NCI-H1694 treated with DMSO at 0.1 percent for 48 hours (cell line): Measurements from ENCODE around the gene TRIM16.
"Not testable (repeated sequence)": the region's sequence is repeated elsewhere in the genome, so short reads cannot be mapped to it uniquely, and the experiment has no call there.

Experiments used
- DNase-seq: peaks from one replicate; lab custom pipeline; 2025; lab: John Stamatoyannopoulos, UW

TRIM16 gene

DNA sequence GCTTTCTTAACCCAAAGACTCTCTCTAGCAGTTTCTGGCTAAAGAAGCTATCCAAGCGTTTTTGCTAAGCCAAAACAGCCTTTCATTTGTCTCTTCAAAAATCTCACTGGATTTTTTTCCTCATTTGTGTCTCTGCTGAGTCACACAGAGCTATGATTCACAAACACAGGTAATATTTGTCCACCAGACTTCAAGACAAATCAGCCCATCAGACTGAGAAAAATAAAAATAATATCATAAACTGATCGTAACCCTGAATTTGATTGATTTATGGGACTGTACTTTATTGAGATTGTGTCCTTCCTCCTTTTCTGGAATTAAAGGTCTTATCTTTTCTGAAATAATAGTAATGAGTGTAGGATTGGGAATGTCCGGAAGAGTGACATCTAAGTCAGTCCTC lies 25.8 kb downstream of the TRIM16 start:
- no peak for DNase-seq

DNA sequence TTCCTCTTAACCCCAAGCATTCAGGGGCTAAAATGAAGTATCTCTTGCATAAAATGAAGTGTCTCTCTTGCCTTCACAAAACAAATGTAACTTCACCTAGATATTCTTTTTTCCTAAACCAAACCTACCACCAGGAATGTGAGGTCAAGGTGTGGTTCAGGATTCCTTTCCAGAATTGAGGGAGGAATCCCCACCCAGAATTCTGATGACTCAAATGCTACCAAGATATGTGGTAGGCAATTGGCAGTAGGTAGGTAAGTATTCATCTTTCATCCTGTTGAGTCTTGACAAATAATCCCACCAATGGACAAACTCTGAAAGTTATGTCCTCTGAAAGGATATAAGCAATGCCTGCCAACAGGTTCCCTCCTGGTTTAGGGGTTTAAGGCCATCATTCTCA lies 26.2 kb downstream of the TRIM16 start:
- DNase-seq, result no peak

DNA sequence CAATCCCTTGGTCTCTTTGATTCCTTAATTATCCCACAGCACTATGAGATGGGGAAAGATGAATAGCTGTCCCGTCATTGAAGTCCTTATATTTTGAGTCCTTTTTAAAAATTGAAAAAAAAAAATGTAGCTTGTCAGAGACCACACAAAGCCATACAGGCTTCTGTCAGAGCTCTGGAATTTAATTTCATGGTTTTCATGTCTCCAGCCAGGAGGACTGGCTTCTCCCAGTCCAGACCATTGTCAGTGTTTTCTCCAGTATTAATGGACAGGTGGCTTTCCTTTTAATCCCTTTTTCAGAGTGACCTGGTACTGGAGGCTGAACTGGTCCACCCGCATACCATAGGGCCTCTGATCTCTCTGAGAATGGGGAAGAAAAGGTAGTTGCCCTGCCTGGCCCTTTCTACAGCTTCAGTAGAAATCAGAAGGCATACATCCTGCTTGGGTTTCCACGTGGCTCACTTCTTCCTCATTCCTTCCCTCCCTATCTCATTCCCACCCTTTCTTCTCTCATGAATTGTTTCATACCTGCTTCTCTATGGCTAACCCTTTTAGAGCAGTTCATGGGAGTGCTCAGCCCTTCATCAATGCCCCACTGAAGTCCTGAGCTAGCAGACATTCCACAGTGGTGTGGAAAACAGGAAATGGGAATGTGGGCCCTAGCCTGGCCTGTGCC lies 29.1 kb downstream of the TRIM16 start:
- DNase-seq, result no peak

DNA sequence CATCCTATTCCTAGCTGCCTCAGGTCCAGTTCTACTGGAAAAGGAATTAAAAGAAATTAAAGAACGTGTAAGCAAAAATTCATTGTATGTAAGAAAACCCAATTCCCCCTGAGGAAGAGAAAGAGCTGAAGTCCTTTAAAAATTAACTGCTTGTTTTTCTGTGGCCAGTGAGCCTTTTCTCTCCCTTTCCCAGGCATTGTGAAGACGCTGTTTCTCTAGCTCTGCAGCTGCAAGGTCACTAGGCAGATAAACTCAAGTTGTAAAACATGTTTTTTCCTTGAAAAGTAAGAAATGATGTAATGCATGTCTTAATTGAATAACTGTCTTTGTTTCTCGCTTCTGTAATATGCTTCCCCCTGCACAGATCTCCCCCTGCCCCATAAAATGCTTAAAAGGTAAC lies 29.7 kb downstream of the TRIM16 start:
- DNase-seq, result not testable (repeated sequence)

DNA sequence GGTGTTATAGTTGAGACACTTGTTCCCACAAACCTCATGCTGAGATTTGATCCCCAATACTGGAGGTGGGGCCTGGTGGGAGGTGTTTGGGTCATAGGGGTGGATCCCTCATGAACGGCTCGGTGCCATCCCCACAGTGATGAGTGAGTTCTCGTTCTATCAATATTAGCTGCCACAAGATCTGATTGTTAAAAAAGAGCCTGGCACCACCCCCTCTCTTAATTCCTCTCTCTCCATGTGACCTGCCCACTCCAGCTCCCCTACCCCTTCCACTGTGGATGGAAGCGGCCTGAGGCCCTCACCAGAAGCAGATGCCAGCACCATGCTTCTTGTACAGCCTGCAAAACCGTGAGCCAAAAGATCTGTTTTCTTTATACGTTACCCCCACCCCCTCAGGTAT lies 31.2 kb downstream of the TRIM16 start:
- DNase-seq, result no peak

DNA sequence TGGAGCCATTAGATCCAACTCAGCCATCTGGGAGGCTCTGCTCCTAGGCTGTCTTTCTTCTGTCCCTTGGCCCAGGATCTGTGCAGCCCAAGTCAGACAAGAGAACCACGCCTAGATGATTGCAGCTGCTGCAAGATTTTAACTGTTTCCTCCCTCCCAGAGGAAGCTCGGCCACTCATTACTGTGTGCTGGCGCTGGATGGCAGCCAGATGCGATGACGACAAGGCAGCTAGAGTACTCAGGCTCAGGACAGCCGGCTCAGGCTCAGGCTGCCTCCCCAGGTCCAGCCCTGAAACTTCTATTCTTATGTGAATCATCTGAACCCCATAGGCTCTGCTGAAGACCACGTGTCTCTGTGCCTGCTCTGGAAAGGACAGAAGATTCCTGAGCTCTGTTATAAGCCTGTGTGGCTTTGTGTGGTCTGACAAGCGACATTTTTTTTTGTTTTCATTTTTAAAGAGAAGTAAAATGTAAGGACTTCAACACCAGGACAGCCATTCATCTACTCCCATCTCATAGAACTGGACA lies 32.5 kb downstream of the TRIM16 start:
- no peak for DNase-seq

DNA sequence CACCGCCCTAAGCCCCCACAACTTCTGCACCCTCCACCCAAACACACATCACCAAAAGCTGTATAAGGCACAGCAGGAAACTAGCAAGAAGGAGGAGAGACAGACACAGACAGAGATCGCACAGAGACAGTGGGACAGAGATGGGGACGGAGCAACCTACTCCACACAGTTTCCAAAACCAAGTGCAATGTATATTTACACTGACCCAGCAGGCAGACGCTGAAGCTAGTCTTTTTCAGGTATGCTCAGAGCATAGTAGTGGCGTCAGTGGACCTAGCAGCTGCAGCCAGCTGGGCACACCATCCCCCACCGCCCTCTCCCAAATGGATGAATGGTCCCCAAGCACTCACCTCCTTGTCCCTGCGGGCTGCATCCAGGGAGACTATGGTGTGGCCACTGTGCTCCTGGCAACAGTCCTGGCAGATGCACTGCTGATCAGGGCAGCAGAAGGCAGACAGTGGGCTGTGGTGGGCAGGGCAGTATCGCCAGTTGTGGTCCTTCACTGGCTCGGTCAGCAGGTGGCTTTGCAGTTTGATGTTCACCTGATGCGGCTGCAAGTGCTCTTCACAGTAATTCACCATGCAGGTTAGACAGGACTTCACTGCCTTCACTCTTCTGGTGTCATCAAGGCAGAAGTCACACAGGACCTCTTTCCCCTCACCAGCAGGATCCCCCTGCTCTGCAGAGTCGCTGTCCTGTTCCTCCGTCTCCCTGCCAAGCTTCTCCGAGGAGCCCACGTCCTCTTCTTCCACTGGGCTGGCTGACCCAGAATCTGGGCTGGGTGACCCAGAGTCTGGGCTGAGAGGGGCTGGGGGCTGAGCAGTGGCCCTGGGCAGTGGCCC lies 33.1 kb downstream of the TRIM16 start:
- DNase-seq, result no peak

DNA sequence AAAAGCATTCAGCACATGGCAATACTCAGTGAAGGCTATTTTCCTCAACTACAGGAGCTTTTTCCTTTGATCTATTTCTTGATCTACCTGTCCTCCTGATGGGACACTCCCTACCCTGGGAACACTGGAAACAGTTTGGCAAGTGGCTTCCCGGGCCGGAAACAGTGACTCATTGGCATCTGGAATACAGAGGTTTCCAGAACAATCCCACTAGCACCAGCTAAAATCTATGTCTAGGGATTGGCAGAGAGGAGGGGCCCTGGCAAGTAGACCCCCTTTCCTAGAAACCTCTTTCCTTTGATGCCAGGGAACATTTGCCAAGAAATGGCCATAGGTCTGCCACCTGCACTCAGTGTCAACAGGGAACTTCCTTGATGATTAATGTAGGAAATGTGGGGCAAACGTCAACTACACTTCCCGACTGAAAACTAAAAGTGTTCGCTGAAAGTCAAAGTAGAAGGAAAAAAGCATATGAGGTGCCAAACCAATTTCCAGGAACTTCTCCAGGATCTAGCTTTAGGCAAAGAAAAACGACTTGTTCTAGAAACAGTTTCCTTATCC lies 34.2 kb downstream of the TRIM16 start:
- DNase-seq, result no peak

DNA sequence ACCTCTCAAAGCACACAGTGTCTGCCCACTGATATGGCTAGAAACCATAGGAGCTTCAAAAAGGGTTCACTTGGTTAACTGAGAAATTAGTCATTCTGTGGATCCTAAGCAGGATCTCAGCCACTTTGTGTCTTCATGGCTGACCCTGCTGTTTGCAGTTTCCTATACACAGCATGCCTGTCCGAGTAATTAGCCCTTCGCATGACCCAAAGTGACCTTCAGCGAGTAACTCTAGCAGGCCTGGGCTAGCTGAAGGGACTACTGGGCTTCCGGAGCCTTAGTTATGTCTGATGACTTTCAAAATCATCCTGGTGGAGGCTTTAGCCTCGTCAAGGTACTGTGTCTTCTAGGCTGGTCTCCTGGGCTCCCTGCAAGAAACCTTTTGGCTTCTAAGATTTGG lies 35.7 kb downstream of the TRIM16 start:
- DNase-seq, result no peak

DNA sequence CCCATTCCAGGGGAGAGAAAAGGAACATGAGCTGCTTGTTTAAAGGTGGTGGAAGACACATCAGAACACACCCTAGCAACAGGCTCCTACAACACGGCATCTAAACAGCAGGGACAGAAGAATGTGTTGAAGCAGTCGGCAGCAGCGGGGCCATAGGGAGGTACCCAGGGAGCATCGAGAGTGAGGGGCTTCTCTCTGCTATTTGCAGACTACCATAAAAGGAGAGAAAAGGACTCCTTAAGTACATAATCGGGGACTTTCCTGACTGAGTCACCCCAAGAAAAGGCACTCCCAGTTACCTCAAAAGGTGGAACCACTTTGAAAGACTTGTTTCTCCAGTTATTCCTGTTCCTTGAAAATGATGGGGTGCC lies 38.2 kb downstream of the TRIM16 start:
- not testable (repeated sequence) for DNase-seq

DNA sequence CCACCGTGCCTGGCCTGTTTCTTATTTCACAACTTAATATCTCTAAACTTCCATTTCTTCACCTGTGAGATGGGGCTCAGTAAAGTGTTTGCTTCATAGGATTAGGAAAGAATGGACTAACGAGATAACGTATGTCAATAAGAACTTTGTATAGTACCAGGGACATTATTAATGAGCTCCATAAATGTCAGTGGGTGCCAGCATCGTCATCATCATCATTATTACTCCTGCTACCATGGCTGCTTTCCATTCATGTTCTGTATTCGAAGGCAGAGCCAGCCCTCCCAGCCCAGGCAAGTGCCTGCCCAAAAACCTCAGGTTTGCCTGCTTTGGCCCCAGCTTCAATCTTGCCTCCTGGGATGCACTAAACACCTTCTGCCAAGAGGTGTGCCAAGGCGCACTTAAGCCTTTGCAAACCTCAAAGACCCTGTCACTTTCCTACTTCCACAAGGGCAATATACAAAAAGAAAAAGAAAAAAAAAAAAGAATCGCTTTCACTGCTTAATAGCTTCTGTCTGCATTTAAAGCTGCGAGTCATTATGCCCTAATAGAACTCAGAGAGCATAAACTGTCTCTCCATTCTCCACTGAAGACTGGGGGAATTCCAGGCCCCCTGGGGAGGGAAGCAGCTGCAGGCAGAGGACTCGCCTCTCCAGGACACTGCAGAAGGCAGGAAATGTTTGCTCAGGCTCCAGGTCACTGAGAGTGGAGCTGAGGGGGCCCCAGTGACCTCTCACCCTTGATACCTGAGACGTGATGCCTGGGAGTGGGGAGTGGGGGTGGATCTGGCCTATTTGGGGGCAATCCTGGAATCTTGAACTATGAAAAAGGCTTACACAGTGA lies 38.8 kb downstream of the TRIM16 start:
- DNase-seq, result not testable (repeated sequence)

DNA sequence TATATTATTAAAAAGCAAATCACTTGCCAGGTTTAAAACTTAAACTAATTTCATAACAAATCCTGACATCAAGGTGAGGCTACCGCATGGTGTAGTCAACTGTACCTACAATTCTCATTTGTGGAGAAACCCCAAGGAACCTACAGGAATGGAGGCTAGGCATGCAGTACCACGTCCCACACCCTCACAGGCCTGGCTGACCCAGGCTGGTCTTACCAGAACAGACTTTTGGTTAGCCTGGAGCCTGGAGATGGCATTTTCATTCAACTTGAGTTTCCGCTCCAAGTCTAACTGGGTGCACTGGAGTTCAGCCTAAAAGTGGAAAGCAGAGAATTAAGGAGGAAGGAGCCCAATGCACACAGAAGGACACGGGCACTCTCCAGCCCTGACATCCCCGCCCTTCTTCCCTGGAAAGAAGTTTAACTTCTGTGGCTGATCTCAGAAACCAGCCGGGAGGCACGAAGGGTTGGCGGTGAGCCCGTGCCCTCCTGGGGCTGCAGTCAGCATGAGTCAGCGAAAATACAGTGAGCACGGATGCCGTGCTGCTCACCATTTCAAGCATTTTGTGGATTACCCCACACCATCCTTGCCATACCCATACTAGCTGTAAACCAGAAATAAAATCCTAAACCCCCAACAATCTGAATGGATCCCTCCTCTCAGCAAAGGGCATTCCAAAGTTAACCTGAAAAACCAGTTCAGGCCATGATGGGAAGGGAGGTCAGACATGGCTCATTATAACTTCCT lies 41.4 kb downstream of the TRIM16 start:
- DNase-seq, result not testable (repeated sequence)

DNA sequence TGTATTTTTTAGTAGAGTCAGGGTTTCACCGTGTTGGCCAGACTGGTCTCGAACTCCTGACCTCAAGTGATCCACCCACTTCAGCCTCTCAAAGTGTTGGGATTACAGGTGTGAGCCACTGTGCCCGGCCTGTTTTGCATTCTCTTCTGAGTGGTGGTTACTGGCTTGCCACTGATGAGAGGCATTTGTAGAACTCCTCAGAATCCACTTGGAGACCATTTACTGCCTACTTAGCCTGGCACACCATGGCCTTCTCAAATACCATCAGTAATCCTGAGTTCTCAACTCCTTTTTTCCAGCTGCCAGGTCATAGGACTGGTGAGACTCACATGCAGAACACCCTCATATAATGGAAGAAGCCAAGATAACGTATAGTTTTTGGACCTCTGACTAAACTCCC lies 42.1 kb downstream of the TRIM16 start:
- not testable (repeated sequence) for DNase-seq

DNA sequence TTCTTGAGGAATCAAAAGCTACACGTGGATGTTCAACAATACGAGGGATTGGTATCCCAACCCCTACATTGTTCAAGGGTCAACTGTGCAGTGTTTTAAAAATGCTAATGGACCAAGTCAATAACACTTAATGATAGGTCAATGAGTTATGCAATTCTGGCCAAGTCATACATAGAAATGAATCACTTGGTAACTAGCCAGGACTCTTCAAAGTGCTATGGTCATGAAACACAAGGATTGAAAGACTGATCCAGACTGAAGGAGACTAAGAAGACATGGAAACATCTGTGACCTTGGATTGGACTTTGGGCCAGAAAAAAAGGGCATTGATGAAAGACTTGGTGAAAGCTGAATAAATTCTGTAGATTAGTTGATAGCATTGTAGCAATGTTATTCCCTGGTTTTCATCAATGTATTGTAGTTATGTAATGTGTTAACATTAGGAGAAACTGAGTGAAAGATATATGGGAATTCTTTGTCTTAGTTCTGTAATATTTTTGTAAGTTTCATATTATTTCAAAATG lies 53.1 kb downstream of the TRIM16 start:
- DNase-seq, result not testable (repeated sequence)

DNA sequence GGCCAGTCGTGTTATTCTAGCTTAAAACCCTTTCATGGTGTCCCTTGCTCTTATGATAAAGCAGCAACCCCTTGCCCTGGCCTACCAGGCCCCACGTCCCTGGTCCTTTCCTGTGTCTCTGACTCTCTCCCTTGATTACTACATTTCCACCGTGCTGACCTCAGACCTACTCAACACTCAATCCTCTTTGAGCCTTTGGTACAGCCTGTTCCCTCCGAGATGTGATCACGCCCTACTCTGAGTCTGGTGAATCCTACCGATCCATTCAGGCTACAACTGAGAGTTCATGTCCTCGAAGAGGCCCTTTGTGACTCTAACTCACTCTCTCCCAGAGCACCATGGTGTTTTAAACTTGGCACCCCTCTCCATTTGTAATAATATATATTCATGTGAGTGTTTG lies 54.1 kb downstream of the TRIM16 start:
- not testable (repeated sequence) for DNase-seq

DNA sequence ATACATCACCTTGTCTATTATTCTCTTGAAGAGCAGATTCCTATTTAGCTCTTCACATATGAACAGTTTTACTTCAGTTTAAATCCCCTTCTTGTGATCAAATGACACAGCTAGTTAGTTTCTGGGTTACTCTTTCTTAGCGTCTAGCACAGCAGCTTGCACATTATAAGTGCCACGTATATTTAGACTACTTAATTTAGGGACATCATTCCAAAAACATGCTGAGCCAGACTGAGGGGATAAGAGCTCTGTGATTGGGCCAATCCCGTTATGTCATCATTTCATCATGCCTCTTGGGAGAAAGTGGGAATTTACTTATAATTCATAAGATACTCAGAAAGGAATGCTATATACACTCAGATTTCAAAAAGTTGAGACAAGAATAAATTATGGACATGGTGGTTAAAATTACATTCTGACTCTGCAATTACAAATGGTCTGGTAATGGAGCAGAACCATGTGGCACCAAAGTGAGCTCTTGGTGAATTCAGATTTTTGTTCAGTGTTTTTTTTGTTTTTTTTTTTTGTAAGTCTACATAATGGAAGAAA lies 60.4 kb downstream of the TRIM16 start:
- not testable (repeated sequence) for DNase-seq

DNA sequence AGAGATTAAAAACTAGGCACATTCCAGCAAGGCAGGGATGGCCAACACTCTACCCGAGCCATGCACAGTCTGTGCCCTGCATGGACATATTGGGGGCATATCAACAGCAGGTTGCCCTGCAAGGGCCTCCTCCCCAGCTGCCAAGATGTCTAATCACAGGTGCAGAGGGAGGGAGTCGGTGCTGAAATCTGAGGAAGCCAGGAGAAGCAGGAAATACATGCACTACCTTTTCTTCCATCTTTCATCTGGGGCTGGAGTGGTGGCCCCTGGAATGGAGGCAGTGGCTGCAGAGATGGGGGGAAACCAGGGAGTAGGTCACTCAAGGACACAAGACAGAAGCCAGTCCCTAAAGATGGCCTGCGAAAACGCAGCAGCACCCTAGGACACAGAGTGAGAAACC lies 60.9 kb downstream of the TRIM16 start:
- DNase-seq, result not testable (repeated sequence)

DNA sequence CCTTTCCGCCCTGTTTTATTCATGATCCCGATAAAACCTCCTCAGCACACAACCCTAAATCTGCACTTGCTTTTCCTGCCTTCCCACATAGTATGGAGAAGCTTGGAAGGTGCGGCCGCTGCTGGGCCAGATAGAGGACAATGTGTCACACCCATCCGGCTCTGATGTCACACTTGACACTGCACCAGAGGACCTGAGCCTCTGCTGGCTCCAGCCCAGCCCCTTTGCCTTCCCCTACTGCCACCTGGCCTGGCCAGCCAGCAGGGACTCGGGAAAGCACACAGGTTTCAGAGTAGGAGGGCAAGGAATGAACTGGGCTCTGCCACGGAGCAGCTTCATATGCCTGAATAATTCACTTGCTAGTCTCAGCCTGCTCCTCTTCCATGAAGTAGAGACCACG lies 62.0 kb downstream of the TRIM16 start:
- not testable (repeated sequence) for DNase-seq

DNA sequence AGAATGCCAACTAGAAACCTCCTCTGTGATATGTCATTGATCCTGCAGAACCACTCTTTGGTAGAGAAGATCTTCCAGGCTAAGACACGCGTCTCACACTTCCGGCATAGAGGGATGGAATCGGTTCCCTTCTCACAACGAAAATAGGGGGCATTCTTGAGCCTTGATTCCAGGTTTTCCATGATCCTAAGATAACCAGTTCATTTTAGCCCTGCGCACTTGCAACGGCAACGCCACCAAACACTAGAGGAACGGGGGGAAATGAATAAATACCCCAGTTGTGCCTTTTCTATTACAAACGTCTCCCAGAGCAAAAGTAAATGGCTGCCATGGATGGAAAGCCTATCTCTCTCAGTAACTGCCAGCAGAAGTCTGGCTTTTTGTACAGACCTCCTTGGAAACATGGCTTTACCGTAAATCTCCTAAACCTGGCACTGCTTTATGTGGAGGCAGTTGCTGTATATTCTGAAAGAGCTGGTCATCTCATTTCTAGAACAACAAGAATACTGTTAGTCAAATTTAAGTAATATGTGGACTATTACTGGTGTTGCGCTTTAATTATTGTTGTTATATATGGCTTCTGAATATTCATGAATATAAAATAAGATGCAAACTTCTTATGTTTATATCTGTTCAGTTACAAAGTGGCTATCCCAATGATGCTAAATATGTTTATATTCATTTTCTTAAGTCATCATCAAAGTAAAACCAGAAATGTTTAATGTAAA lies 64.6 kb downstream of the TRIM16 start, which contains the start of gene FBXW10B:
TSS of gene FBXW10B (minus strand) at position 374 of the 728 bp plus-strand sequence. CDS start at position 182, 192 bp downstream.
- DNase-seq, result not testable (repeated sequence)

DNA sequence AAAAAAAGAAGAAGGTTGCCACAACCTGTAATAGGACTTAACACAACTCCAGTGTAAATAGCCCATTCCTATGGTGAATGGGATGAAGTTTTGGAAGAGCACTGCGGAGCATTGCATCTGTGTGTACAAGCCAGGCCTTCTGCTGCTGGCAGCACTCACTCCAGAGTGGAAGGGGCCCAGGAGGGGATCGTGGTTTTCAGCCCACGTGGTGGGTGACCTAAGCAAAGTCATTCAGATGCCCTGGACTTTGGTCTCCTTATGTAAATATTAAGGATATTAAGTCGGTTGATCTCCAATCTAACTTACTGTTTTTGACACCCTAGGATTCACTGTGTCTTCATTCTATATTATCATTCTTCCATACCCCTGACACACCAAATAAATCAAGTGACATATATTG lies 67.3 kb downstream of the TRIM16 start:
- DNase-seq, result not testable (repeated sequence)
